Stimulated activated CD8-positive, alpha-beta memory T cell treated with anti-CD3 and anti-CD28 coated beads, Interleukin-12 subunit alpha, Interleukin-12 subunit beta, amount 100 ng/mL, for 4 hours (primary cell): Measurements from ENCODE around the gene XKR8.

Source experiments
- DNase-seq: peaks from one replicate; pipeline ENCODE4 v3.0.0-alpha.2; 2020; ENCODE audit warnings: low read depth

XKR8 gene

DNA sequence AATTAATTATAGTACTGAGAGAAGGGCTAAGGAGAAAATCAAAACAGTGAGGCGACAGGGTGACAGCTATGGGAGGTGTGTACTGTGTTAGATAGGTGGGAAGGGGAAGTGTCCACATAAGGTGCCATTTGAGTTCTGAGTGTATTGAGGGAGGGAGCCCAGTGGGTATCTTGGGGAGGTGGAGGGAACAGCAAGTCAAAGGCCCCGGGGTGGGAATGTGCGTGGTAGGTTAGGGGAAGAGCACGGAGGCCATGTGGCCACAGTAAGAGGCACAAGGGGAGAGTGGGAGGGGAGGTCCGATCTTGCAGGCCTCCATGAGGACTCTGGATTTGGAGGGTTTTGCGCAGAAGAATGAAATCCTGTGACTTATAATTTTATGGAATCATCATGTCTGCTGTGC is 3.0 kb upstream of the XKR8 start:
- DNase-seq = no peak

DNA sequence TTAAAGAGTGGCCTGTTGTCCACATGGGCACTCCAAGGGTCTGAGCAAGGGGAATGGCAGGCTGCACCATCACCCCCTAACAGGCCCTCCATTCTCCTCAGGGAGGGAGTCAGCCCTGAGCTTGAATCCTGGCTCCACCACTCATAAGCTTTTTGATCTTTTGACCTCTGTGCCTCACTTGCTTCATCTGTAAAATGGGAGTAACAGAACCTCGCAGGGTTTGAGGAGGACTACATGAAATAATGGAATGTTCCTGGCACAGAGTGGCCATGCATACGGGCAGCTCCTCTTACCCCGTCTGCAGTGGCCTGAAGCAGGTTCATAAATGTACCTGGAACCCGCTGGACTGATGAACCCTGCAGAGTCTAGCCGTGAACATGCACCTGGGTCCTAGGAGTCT is 2.1 kb upstream of the XKR8 start:
- DNase-seq = no peak

DNA sequence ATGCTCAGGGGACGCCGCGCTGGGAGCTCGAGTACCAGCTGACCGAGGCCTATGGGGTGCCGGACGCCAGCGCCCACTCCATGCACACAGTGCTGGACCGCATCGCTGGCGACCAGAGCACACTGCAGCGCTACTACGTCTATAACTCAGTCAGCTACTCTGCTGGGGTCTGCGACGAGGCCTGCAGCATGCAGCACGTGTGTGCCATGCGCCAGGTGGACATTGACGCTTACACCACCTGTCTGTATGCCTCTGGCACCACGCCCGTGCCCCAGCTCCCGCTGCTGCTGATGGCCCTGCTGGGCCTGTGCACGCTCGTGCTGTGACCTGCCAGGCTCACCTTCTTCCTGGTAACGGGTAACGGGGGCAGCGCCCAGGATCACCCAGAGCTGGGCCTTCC is 1.3 kb upstream of the XKR8 start:
- DNase-seq = no peak

DNA sequence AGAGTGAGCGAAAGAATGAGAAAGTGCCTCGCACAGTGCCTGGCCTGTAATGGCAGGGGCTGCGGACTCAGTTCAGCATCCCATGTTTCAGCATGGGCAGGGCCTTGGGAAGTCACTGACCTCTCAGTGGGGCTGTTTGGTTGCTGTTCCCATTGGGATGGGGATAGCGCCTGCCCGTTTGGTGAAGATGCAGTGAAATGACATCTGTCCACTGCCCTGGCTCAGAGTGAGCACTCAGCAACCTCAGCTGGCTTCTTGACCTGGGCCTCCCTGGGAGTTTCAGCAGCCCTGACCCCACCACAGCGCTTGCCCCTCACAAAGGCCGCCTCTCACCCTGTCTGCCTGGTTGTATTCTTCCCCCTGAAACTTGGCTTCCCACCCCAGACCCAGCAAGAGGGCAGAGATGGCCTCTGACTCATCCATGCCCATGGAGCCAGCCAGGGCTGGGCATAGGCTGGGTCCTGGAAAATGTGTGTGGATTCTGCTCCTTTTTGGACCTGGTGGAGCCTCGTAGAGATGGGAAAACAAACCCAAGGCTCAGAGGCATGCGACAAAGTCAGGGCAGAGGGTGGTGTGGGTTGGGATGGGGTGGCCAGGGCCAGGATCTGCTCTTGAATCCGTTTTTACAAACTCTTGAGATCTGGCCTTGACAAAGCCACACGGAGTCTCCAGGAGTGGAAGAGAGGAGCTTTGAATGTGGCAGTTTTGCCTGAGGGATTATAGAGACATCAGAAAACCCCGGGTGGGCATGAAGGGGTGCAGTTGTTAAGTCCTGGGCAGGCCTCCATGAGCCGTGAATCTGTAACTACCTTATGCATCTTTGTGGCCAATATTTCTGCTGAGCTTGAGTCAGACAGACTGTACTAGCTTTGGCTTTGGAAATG is 1.2 kb downstream of the XKR8 start:
- no peak for DNase-seq

DNA sequence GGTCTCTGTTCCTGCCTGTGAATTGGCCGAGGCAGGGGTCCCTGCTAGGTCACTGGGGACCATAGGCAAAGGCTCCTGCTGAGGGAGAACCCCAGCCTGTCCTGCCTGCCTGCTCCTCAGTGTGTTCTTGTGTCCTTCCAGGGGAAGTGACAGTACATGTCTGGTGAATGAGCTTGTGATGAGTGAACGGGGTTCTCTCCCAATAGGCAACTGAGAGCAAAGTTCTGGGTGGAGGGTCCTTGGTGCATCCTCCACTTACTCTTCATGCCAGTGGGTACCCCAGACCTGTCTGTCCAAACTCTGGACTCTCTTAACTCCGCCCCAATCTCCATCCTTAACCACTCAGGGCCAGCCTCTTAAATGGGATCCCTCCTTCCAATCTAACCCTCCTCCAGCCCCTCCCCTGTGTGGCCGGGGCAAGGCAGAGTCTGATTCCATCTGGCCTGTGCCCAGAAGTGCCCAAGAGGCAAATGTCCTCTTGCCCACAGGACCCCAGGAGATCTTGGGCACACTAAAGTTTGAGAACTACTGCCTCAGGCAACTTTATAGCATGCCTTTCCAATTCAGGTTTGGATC is 2.0 kb downstream of the XKR8 start:
- no peak for DNase-seq

DNA sequence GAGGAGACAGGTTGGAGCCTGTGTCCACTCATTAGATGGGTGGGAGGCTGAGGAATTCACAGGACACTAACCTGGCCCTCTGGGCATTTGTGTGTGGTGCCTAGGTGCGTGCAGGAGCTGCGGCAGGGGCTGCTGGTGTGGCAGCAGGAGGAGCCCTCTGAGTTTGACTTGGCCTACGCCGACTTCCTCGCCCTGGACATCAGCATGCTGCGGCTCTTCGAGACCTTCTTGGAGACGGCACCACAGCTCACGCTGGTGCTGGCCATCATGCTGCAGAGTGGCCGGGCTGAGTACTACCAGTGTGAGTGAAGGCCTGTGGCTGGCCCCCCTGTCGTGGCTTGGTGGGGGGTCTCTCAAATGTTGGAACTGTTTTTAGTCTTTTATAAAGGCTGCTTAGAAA is 3.6 kb downstream of the XKR8 start:
- DNase-seq = no peak

DNA sequence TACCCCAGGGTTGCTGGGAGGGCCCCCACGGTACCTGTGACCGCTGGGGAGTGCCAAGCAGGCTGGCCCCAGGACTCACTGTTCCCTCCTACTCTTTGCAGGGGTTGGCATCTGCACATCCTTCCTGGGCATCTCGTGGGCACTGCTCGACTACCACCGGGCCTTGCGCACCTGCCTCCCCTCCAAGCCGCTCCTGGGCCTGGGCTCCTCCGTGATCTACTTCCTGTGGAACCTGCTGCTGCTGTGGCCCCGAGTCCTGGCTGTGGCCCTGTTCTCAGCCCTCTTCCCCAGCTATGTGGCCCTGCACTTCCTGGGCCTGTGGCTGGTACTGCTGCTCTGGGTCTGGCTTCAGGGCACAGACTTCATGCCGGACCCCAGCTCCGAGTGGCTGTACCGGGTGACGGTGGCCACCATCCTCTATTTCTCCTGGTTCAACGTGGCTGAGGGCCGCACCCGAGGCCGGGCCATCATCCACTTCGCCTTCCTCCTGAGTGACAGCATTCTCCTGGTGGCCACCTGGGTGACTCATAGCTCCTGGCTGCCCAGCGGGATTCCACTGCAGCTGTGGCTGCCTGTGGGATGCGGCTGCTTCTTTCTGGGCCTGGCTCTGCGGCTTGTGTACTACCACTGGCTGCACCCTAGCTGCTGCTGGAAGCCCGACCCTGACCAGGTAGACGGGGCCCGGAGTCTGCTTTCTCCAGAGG is 6.8 kb downstream of the XKR8 start:
- no peak for DNase-seq

DNA sequence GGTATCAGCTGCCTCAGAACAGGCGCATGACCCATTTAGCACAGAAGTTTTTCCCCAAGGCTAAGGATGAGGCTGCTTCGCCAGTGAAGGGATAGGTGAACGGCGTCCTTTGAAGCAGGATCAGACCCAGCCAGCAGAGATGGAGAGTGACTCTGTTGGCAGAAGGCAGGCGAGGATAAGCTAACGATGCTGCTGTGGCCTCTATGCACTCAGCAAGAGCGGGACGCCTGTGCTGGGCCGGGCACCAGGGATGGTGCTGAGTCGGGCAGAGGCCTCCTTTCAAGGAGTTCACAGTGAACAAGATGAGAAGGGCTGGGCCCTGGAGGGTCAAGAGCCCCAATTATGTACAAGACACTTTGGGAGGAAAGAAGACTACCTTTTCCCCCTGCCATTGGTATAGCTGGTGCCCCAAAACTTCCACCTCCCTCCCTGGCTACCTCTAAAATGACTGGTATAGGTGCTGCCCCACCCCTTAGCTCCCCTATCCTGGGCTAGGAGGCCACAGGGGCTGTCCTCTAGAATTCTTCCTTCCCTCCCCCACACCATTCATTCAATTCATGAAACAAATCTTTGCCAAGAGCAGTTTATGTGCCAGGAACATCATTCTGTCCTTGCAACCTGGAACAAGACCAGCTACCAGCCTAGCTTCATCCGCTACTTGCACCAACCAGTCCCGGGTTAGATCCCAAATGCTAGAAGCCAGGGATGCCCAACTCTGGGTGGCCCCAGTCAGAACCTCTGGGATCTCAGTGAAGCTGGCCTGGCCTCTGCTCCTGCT is 7.5 kb downstream of the XKR8 start:
- no peak for DNase-seq

DNA sequence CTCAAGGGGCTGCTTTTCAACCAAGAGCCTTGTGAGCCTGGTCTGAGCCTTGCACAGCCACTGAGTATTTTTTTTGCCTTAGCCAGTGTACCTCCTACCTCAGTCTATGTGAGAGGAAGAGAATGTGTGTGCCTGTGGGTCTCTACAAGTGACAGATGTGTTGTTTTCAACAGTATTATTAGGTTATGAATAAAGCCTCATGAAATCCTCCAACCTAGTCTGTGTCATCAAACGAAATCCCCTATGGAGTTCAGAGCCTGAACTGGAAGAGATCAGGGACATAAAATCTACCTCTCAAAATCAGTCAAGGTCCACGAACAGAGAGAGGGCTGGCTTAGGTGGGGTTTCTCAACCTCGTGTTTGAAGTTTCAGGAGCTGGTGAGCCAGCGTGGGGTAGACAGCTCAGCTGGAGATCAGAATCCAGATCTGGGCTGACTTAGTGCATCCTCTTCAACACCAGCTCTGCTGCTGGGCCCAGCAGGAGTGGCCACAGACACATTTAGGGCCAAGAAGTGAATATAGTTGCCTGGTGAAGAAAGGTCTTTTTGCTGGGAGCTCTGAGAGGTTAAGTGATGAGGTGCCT is 8.2 kb downstream of the XKR8 start:
- no peak for DNase-seq

DNA sequence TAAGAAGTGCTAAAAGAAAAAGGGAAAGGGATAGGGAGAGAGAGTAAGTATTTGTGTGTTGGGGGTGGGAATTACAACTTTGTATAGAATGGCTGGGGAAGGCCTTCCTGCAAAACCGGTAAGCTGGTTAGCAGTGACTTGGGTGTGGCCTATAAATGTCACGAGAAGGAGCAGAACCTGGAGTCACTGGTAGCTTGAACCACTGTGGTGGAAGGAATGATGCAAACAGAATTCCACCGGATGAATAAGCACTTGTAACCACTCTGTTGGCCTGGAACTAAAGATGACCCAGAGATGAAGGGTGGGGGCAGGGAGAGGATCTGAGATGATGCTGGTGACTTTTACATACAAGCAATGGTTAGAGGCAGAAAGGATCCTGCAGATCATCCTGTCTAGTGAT is 8.9 kb downstream of the XKR8 start:
- DNase-seq = no peak

DNA sequence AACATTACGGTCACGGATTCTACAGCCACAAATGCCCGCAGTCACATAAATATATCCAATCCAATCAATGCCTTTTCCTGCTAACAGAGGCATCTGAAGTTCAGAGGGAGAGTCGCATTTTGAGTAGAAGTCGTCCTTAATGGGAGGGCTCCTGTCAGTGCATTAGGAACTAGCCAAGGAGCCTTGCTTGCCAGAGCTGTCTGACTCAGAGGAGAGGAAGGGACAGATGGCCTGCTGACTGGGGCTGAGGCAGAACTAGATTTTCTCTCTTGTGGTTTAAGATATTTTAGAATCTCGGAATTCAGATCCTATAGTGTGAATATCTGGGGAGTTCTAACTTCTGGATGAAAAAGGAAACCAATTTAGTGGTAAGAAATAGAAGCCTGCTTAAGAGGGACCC is 10.6 kb downstream of the XKR8 start:
- no peak for DNase-seq

DNA sequence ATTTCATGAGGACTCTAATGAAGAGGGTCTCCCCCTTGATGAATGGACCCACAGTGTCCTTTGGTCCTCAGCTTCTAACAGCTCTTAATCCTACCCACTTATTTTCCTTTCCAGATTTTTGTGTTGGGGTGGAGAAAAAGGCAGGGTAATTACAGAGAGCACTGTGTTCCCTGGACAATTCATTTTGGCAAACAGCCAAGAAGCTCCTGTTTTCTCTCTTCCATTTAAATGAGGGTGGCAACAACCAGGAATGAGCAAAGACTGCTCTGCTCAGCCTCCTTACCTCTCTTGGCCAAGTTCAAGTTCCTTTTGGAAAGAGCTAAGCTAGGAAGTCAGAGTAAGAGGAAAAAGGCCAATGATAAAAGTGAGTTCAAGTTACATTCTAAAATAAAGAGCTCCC is 11.9 kb downstream of the XKR8 start:
- DNase-seq = no peak

DNA sequence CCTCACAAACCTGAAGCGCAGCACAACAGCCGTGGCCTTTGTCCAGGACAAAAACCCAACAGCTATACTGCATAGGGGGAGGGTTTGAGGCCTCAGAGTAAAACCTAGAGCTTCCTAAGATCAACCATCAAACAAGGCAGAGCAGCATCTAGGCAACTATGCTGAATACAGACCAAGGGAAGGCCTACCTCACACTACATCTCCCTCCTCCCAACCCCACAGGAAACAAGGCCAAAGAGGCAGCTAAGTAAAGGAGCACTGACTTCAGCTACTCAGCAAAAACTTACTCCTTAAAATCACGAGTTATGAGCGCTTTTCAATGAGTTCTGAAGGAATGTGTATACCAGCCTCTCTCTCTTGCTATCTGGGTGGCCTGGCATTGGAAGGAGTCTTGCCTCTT is 12.4 kb downstream of the XKR8 start:
- no peak for DNase-seq

DNA sequence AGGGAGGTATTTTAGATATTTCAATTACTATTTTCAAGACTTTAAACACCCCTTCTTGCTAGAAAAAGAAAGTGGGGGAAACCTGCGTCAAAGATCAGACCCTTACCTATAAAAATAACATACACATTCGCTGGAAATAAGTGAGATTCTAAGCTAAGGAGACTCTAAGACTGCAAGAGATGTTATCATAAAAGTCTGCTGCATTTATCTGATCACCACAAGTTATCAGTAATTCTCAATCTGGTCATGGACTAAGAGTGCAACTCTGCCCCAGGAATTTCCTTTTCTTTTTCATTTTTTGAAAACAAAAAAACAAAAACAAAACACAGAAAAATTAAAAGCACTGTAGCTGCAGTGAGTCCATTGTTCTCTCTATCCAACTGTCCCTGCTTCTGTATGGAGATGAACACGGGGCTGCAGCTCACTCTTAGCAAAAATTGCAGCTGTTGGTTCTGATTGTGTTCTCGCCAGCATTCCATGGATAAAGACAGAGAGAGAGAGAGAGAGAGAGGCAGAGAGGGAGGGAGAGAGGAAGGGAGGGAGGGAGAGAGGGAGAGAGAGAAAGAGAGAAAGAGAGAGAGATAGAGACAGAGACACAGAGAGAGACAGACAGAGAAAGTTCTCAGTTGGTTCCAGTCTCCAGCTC is 14.1 kb downstream of the XKR8 start:
- no peak for DNase-seq

DNA sequence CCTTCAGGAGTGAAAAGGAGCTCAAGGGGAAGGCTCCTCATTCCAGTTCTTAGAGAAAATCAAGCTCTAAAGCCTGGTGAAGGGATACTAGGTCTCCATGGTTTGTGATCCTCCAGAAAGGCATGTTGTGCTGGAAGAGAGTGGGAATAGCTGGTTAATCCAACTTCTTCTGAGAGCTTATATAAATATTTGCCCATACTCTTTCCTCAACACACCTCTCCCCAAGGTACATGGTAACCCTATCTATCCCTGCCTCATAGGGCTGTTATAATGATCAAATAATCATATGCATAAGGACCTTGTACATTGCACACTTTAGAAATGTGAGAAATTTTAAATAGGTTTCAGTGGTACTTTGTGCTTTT is 14.6 kb downstream of the XKR8 start:
- no peak for DNase-seq

DNA sequence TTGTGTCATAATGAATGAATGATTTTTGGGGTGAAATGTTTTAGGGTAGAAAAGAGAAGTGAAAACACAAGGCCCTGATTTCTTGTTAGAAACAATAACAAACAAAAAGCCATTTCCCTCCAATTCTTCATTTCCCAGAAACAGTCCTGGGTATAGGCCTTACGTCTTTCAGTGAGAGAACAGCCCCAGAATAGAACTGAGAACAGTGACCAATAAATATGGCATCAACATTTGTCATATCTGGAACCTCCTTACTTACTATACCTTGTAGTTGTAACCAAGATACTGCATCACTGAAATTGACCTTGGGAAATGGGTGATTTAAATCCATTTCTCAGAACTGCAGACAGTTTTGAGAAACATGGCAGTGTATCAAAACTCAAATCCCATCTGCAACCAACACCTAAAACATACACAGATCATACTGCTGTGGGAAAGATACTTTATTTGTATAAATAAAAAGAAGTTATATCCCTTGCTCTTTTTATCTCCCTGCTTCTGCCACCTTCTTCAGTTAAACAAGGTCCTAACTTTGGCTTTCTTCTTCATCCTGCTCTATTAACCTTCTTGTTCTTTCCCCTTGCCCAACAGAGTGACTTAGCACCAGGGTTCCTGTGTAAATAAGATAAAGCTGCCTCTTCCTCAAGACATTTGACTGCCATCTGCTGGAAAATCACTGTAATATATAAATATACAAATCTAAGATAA is 19.5 kb downstream of the XKR8 start:
- no peak for DNase-seq

DNA sequence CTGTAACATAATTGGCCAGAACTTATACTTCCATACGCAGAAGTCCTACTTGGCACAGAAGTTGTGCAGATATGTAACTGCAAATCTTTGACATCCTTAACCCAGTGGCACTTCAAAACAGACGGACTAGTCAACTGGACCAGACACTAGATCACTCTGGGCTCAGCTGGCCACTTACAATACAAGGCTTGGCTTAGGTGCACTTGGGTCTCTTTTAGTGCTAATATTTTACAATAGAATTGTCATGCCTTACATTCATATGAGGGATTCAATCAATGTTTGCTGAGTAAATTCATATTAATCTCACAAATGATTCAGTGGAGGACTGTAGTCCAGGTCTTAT is 20.1 kb downstream of the XKR8 start:
- no peak for DNase-seq

DNA sequence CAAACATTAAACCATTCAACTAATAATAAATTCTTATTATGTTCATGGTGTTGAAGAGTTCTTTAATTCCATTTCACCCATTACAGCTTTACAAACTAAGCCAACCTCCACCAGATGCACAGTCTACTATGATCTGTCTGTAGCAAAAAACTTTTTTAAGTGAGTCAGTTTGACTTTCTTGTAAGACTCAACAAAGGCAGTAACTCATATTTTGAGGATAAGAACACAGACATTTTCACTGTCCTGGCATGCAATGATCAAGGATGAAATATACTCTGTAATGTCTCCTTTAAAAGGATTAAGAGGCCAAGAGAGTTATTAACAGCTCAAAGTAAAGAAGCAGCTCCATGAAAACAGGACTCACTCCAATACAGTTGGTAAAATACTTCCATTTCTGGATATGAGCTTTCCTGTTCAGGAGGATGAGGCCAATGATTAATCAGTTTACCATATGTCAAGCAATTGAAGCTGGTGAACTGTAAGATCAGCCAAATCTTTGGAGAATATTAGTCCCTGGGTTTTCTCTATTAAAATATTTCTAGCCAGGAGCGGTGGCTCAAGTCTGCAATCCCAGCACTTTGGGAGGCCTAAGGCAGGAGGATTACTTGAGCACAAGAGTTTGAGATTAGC is 20.6 kb downstream of the XKR8 start:
- DNase-seq = no peak

DNA sequence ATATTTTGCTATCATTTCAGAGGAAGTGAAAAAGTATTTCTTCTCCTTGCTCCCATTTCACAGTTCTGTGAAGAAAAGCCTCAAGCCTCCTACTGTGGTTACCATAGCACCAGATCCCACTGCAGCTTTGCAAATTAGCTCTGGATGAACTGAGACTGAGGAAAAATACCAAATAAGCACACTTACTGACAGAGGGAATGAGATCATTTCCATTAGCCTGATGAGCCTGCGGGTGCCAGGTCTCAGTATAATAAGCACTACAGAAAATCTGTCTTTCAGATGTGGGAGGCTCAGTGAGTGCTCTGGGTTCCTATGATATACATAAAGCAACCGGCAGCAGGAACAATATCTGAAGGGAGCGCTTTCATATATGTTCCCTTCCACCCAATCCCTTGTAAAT is 21.4 kb downstream of the XKR8 start:
- no peak for DNase-seq

DNA sequence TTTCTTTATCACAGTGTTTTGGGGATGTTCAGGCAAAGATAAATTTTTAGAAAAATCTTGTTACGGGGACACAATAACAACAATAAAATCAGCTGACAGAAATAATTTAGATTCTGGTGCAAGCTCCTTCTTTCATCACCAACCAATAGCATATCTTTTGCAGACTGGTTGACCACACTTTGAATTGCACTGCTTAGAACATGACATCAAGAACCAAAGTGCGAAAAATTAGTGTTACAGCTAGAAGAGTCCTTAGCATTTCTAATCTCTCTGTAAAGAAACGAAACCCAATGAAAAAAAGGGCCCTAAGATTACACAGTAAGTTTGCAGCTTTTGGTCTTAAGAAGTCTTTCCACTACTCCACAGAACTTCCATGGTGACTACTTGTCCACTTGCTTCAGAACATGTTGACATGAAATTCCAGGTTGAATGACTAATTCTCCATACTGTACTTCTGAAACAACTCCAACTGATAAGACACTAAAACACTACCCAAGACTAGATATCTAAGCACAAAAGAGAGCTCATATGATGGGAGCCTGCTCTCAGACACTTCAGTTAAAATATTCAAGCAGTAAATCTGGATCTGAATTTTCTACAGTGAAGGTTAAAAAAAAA is 31.3 kb downstream of the XKR8 start:
- no peak for DNase-seq
